ENCODE measurements around the gene HIVEP3. TPM values are rescaled to one million over a fixed set of nuclear protein-coding genes. Genes with fewer than 3 reads are reported as not detected.

The HIVEP3 gene
- total RNA-seq, 2 donors from 2014 or later = 2.3 to 12.8 TPM

- Histone ChIP-seq H3K27me3 (replicated peaks; ENCODE audit: insufficient read depth) (no peaks in the 10 kb centered on the region), H3K9me3 (no peaks in the 10 kb centered on the region)
- TF ChIP-seq CTCF (IDR thresholded peaks at IDR 0.05) = no peak
Observed at GRCh38 chr1:41524676-41525675, 393.7 kb downstream of the HIVEP3 start.

GRCh38 chr1:41523949-41524675, 394.6 kb downstream of the HIVEP3 start:
- TF ChIP-seq CTCF (IDR thresholded peaks at IDR 0.05) = no peak
- DNase-seq (ENCODE audit: low spot score) (no peak), ATAC-seq (ENCODE audit: insufficient number of reproducible peaks, low FRiP score, low read depth) (no peak)
- Histone ChIP-seq H3K27ac (no peak overlapping the region), H3K36me3 (no peaks in the 10 kb centered on the region), H3K9me3 (no peaks in the 10 kb centered on the region), H3K4me1 (ENCODE audit: control insufficient read depth in 1 of 2, low read depth in 2 of 2) (no peaks in the 10 kb centered on the region), H3K27me3 (replicated peaks; ENCODE audit: insufficient read depth) (no peaks in the 10 kb centered on the region), H3K4me3 (no peak overlapping the region)

More at GRCh38 chr1:41524676-41525675, 393.7 kb downstream of the HIVEP3 start:
- ATAC-seq (ENCODE audit: insufficient number of reproducible peaks, low FRiP score, low read depth) (no peak), DNase-seq (ENCODE audit: low spot score) (no peak)
- no peaks in the 10 kb centered on the region for H3K4me1 ChIP-seq (ENCODE audit: control insufficient read depth in 1 of 2, low read depth in 2 of 2)
- no peaks in the 10 kb centered on the region for H3K36me3 ChIP-seq
- H3K4me3 ChIP-seq = no peak overlapping the region
- H3K27ac ChIP-seq = no peak overlapping the region

GRCh38 chr1:41523071-41523470, 395.7 kb downstream of the HIVEP3 start:
- TF ChIP-seq CTCF (IDR thresholded peaks at IDR 0.05) = no peak
- Histone ChIP-seq H3K4me3 (no peak overlapping the region), H3K27ac (no peak overlapping the region), H3K9me3 (no peaks in the 10 kb centered on the region), H3K27me3 (replicated peaks; ENCODE audit: insufficient read depth) (no peaks in the 10 kb centered on the region), H3K4me1 (ENCODE audit: control insufficient read depth in 1 of 2, low read depth in 2 of 2) (no peaks in the 10 kb centered on the region), H3K36me3 (no peaks in the 10 kb centered on the region)
- ATAC-seq (ENCODE audit: insufficient number of reproducible peaks, low FRiP score, low read depth) (no peak), DNase-seq (ENCODE audit: low spot score) (no peak)

GRCh38 chr1:41521766-41522165, 397.0 kb downstream of the HIVEP3 start:
- H3K4me3 ChIP-seq = no peak overlapping the region
- DNase-seq (ENCODE audit: low spot score) (no peak), ATAC-seq (ENCODE audit: insufficient number of reproducible peaks, low FRiP score, low read depth) (no peak)
- no peaks in the 10 kb centered on the region for H3K27me3 ChIP-seq (replicated peaks; ENCODE audit: insufficient read depth)
- peaks cover 4 to 5% of the 10 kb centered on the region in 2 donors for H3K4me1 ChIP-seq (ENCODE audit: control insufficient read depth in 1 of 2, low read depth in 2 of 2)
- H3K27ac ChIP-seq = no peak overlapping the region
- H3K9me3 ChIP-seq = no peaks in the 10 kb centered on the region
- H3K36me3 ChIP-seq = no peaks in the 10 kb centered on the region
- no peak for TF ChIP-seq CTCF (IDR thresholded peaks at IDR 0.05)
